HG03066 (cell line): Measurements from ENCODE around the gene HDAC4.

Source experiments
- ATAC-seq: cut with Tn5 transposase; IDR thresholded peaks from one replicate; pipeline ENCODE4 v1.9.1; 2021; ENCODE audit warnings: low read depth; ENCODE audit not compliant: unreplicated experiment

Gene HDAC4

GRCh38 chr2:239274391-239275043, 126.3 kb downstream of the HDAC4 start:
- no peak for ATAC-seq

- ATAC-seq: no peak
These were observed 127.3 kb downstream of the HDAC4 start for GRCh38 chr2:239273280-239274234.

DNA sequence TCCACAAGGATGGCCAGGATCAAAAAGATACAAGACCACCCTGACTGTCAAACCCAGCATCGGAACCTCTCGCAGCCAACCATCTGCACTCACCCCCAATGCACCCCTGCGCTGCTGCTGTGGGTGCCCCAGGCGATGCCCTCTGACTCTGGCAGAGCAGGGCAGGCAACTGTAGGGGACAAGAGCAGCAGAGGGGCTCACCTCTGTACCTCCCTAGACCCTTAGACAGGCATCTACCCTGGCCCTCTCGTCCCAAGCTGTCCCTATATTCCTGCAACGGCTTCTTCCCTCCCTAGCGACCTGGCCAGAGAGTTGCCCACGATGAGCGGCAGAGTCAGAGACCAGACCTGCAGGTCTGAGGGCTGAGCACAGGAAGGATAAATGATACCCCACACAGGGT, 128.2 kb downstream of the HDAC4 start:
- ATAC-seq: no peak

- no peak for ATAC-seq
These were observed 128.9 kb downstream of the HDAC4 start for GRCh38 chr2:239271882-239272281.

DNA sequence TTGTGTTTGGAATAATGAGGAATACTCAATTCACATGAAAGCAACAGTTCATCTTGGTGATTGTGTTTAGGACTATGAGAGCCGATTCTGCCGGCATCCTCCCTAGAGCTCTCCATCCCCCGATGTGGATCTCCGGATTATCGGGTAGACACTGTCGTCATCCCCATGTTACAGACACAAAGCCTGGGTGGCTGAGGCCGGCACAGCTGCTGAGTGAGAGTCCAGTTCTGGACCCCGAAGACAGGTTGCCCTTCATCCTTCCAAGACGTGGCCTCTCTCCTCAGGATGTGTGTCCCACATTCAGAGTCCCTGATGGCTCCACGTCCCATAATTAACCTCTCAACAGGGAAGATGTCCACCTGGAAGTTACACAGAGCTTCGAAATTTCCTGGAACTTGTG, 129.3 kb downstream of the HDAC4 start:
- ATAC-seq: no peak

DNA sequence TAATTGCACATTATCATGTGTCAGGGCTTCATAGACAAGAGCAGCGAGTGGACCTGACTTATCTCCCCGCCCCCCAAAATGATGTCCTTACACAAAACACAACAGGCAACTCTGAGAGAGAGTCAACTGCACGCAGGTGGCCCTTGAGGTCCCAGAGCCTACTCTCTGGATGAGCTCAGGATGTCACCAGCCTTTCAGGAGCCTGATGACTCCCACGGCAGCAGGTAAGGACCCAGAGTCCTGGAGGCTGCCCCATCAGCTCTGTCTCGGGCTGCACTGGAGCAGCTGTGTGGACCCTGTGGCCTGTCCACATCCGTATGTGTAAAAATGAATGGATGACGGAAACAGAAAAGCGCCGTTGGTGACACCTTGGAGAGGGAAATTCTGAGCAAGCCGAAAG, 130.9 kb downstream of the HDAC4 start:
- no peak for ATAC-seq

GRCh38 chr2:239269173-239269885, 131.5 kb downstream of the HDAC4 start:
- ATAC-seq: no peak

GRCh38 chr2:239268549-239268948, 132.3 kb downstream of the HDAC4 start:
- ATAC-seq: no peak

GRCh38 chr2:239268082-239268481, 132.7 kb downstream of the HDAC4 start:
- ATAC-seq: no peak

DNA sequence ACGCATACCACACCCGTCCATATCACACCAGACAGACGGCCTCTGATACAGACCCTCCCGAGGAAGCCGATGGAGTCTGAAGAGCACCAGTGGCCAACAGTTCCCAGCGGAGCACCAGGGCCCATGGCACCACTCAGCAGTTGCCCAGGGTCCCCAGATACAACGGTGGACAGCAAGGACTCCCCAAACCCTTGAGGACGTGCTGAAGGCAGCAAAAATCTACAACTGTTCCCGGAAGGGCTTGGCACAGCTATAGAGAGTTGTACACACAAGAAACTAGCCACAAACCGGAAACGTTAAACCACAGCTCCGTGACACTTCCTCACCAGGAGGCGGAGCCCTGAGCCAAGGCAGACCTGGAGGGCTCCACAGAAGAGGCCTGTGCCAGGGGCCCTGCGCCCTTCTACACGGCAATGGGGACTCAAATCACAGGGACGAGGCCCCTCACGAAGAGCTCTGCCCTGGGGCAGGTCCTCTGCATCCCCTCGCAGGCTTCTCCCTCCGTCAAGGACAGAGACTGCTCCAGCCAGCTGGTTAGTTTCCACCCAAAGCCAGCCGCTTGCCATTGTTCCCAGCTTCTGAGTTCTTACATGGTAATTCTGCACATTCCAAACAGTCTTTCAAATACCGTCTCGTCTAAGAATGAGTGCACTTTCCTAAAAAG, 133.4 kb downstream of the HDAC4 start:
- ATAC-seq: peak; percentile 91

DNA sequence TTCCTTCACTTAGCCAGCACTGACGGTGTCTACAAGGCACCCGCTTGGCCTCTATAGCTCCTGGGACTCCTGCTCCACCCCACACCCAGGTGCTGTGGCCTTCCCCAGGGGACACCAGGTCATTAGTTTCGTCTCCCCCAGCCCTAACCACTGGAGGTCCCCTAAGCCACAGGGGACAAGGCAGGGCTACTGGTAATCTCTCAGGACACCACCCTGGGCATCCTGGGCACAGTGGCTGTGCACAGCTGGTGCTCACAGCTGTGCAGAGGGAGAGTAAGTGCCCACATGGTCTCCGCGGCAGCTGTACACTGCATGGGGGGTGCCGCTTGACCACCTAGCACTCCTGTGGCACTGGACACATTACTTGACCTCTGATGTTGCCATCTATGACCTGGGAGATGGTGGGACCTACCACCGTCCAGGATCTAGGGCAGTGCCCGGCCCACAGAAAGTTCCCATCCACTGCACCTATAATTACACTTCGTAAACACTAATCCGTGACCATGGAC, 134.0 kb downstream of the HDAC4 start:
- peak; percentile 11 for ATAC-seq

DNA sequence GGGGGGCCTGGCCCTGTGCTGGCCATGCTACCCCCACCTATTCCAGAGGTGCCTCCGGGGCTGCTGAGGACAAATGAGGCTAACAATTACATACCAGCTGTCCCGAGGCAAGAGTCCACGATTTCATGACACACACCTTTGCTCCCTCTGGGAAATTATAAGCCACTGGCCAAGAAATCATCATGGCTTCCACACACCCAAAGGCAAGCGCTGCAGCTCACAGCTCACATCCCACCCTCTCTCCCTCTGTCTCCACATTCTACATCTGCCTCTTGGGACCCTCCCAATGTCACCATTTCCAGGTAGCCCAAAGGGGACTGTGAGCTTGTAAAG, 134.4 kb downstream of the HDAC4 start:
- ATAC-seq: no peak

DNA sequence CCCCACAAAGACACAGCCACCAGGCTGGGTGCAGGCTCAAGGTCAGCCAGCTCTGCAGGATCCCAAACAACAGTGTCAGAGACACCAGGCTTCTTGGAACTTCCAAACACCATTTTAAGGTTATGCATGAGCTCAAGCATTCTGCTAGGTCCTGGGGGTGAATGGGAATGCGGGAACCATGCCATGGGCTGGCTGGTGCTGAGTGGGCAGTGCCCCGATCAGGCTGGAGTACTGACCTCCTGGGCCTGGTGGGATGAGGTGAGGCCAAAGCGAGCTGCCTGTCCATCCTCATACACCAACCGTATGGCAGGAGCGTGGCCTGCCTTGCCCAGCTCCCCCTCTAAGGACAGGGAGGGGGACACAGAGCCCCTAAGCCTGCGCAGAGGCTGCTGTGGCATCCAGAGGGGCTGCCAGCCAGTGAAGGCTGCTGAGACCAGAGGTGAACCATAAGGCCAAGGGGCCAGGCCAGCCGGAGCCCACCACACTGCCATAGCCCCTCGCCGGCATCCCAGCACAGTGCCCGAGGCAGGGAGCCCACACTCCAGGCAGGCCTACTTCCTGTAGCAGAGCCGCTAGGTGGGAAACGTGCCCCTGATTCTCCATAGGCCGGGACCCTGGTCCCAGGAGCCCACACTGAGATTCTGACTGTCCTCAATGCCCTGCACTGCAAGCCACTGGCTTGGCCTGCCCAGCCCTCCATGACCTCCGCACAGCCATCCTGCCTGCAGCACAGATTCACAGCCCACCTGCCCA, 135.0 kb downstream of the HDAC4 start:
- no peak for ATAC-seq

- no peak for ATAC-seq
These were observed 135.8 kb downstream of the HDAC4 start for GRCh38 chr2:239264838-239265651.

- ATAC-seq: no peak
These were observed 136.4 kb downstream of the HDAC4 start for GRCh38 chr2:239264492-239264837.

DNA sequence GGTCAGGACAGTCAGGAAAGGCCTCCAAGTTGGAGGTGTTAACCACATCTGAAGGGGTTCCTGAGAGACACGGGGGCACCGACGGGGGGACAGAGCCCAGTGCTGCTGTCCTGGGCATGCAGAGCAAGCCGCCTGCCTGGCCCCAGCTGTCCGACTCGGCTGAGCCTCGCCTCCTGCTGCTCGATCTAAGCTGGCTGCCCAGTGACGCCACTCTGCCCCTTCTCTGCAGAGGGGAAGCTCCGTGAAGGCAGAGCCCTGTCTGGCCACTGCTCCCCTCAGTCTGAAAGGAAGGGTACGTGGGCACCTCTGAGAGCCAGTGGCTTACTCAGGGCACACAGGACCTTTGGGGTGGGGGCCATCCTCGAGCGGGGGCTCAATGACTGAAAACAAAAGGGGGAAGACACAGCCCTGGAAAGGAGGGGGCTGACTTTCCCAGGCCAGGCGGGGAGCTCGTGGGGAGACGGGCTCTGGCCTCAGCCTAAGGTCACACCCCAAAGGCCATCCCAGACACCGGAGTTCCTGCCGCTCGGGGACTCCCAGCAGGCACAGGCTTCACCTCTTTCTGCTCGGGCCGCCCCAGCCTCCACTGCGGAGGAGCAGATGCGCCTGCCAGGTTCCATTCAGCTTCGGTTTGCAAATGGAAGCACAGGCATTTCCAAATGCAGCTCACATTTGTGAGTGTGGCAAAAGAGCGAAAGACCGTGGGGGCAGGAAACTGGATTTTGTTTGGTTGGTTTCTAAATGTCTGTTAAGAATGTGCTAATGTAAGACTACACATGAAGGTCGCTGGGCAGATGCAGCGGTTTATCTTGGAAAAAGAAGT, 136.9 kb downstream of the HDAC4 start:
- no peak for ATAC-seq

DNA sequence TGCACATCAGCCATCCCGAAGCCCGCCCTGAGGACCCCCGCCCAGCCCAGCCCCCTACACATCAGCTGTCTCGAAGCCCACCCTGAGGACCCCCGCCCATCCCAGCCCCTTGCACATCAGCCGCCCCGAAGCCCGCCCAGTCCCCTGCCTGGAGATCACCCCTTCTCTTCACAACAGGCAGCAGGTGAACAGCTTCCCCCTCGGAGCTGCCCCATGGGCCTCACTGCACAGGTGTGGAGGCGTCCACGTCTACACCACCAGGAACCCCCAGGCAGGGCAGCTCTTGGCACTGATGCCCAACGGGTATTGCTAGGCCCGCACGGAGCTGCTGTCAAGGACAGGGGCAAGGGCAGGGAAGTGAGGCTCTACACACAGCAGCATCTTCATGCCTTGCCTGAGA, 137.6 kb downstream of the HDAC4 start:
- ATAC-seq: no peak

DNA sequence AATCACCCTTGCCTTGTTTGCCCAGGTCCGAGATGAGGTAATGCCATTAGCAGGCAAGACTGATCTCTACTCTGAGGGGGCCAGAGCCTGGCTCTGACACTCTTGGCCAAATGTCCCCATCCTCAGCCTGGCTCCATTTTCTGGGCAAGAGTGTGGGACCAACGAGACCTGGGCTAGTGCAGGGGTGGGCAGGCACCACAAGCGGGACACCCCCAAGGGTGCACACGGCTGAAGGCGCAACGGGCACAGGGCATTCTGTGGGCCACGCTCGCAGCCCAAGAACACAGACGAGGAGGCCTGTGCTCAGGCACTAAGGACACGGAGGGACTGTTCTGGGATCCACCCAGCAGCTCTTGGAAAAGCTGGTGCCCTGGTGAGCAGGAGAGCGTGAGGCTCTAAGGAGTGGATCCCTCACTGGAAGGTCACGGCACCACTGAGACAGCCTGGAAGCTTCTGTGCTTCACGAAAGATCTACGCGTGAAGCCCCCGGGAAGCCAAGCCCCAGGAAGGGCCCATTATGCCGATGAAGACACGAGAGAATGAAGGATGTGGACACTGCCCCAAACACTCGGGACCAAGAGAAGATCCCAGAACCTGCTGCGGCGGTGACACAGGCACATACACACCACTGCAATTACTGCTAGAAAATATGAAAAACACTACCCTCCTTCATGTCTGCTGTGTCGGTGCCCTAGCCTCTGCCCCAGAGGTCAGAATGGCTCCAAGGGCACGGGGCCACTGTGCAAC, 138.2 kb downstream of the HDAC4 start:
- ATAC-seq: no peak
